ENCODE results near the gene CDH4. TPM values are rescaled to one million over a fixed set of nuclear protein-coding genes. Genes with fewer than 3 reads are reported as not detected.

The CDH4 gene
- total and polyA plus RNA-seq, 8 donors, result under 0.01 to 2.2 (median 0.11) TPM; not detected in 2

GRCh38 chr20:61967300-61967699 is 715.2 kb downstream of the CDH4 start:
- Histone ChIP-seq H3K27me3 (peaks cover 11 to 47% (median 24%) of the 10 kb centered on the region in 3 donors), H3K4me3 (no peak overlapping the region), H3K36me3 (peaks cover 0 to 10% (median 7%) of the 10 kb centered on the region in 4 donors), H3K27ac (no peak overlapping the region), H3K9me3 (no peaks in the 10 kb centered on the region), H3K4me1 (peaks cover 0 to 14% (median 8%) of the 10 kb centered on the region in 4 donors)
- intact Hi-C loops (cut with DNase I; ENCODE audit: low total_unique reads), result no loop called here
- DNase-seq, result no peak
- WGBS, 5 donors, result 25 to 75% (median 58%) methylated on average over 3 to 7 of the region's 7 CpGs
- TF ChIP-seq, protein P1, sequence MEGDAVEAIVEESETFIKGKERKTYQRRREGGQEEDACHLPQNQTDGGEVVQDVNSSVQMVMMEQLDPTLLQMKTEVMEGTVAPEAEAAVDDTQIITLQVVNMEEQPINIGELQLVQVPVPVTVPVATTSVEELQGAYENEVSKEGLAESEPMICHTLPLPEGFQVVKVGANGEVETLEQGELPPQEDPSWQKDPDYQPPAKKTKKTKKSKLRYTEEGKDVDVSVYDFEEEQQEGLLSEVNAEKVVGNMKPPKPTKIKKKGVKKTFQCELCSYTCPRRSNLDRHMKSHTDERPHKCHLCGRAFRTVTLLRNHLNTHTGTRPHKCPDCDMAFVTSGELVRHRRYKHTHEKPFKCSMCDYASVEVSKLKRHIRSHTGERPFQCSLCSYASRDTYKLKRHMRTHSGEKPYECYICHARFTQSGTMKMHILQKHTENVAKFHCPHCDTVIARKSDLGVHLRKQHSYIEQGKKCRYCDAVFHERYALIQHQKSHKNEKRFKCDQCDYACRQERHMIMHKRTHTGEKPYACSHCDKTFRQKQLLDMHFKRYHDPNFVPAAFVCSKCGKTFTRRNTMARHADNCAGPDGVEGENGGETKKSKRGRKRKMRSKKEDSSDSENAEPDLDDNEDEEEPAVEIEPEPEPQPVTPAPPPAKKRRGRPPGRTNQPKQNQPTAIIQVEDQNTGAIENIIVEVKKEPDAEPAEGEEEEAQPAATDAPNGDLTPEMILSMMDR (IDR thresholded peaks at IDR 0.05), result no peak
- no peak for TF ChIP-seq POLR2A (IDR thresholded peaks at IDR 0.05)
- no peak for TF ChIP-seq EP300 (IDR thresholded peaks at IDR 0.05)
- no peak for TF ChIP-seq POLR2AphosphoS5 (IDR thresholded peaks at IDR 0.05)

- TF ChIP-seq, protein P1 (IDR thresholded peaks at IDR 0.05), result no peak
- TF ChIP-seq EP300 (IDR thresholded peaks at IDR 0.05) (no peak), POLR2AphosphoS5 (IDR thresholded peaks at IDR 0.05) (no peak), POLR2A (IDR thresholded peaks at IDR 0.05) (no peak)
- Histone ChIP-seq H3K4me1 (peaks cover 0 to 14% (median 8%) of the 10 kb centered on the region in 4 donors), H3K27ac (no peak overlapping the region), H3K9me3 (no peaks in the 10 kb centered on the region), H3K36me3 (peaks cover 8 to 19% (median 16%) of the 10 kb centered on the region in 4 donors), H3K4me3 (no peak overlapping the region), H3K27me3 (peaks cover 11 to 47% (median 24%) of the 10 kb centered on the region in 3 donors)
- intact Hi-C loops (cut with DNase I; ENCODE audit: low total_unique reads), result no loop called here
- DNase-seq, result no peak
- 74 to 84% (median 78%) methylated on average over 22 of the region's 22 CpGs for WGBS, 5 donors
Measured at GRCh38 chr20:61968036-61968810, 716.2 kb downstream of the CDH4 start.

GRCh38 chr20:61968932-61969331 is 716.9 kb downstream of the CDH4 start:
- no peak for DNase-seq
- WGBS, 5 donors, result 79 to 88% (median 85%) methylated on average over 11 of the region's 11 CpGs

GRCh38 chr20:61969806-61970205 is 717.7 kb downstream of the CDH4 start:
- H3K36me3 ChIP-seq, result peaks cover 18 to 35% (median 31%) of the 10 kb centered on the region in 4 donors
- intact Hi-C loops (cut with DNase I; ENCODE audit: low total_unique reads), result no loop called here
- H3K9me3 ChIP-seq, result no peaks in the 10 kb centered on the region
- peaks cover 11 to 41% (median 22%) of the 10 kb centered on the region in 3 donors for H3K27me3 ChIP-seq
- no peak overlapping the region for H3K27ac ChIP-seq
- peaks cover 0 to 13% (median 8%) of the 10 kb centered on the region in 4 donors for H3K4me1 ChIP-seq
- 94 to 96% (median 95%) methylated on average over 14 to 27 of the region's 27 CpGs for WGBS, 5 donors
- TF ChIP-seq POLR2AphosphoS5 (IDR thresholded peaks at IDR 0.05) (no peak), POLR2A (IDR thresholded peaks at IDR 0.05) (no peak), EP300 (IDR thresholded peaks at IDR 0.05) (no peak)
- TF ChIP-seq, protein P1 (IDR thresholded peaks at IDR 0.05), result no peak
- no peak overlapping the region for H3K4me3 ChIP-seq
- DNase-seq, result no peak

More at GRCh38 chr20:61968932-61969331, 716.9 kb downstream of the CDH4 start:
- Histone ChIP-seq H3K27ac (no peak overlapping the region), H3K27me3 (peaks cover 11 to 47% (median 24%) of the 10 kb centered on the region in 3 donors), H3K4me1 (peaks cover 0 to 14% (median 8%) of the 10 kb centered on the region in 4 donors), H3K4me3 (no peak overlapping the region), H3K36me3 (peaks cover 13 to 26% (median 24%) of the 10 kb centered on the region in 4 donors), H3K9me3 (no peaks in the 10 kb centered on the region)
- intact Hi-C loops (cut with DNase I; ENCODE audit: low total_unique reads), result no loop called here
- TF ChIP-seq EP300 (IDR thresholded peaks at IDR 0.05) (no peak), POLR2A (IDR thresholded peaks at IDR 0.05) (no peak), POLR2AphosphoS5 (IDR thresholded peaks at IDR 0.05) (no peak)
- TF ChIP-seq, protein P1 (IDR thresholded peaks at IDR 0.05), result no peak
